Measurements from ENCODE around the gene VIPR2. TPM values are rescaled to one million over a fixed set of nuclear protein-coding genes. Genes with fewer than 3 reads are reported as not detected.

VIPR2 gene
- total RNA-seq, 4 donors from 2014 or later, result 0.38 to 2.4 (median 0.56) TPM

DNA sequence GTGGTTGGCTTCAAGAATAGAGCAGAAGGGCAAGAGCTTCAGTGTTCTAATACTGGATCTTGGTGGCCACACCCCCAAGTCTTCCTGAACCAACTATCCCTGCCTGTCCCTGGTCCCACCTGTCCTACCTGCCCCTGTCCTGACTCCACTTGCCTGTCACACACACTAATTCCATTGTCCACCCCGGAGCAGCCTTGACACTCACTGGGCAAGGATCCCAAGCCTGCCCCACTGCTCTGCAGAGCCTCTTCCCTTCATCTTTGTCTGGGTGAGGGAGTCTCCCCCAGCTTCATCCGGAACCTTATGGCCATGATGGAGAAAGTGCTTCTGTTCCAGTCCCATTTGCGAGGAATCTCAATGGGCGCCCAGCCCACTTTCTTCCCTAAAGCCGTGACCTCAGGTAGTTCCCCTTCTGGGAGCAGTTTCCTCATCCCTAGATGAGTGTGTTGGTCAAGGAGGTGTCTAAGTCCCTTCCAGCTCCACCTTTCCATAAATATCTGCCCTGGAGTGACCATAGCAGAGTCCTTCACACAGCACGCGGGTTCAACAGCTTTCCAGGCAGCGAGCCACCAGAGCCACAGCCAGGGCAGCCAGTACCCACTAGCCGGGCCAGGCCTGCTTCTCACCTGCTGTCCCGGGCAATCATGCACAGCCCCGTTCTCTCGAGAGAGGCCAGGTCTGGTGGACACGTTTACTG, 61.5 kb downstream of the VIPR2 start:
- TF ChIP-seq, protein P1, sequence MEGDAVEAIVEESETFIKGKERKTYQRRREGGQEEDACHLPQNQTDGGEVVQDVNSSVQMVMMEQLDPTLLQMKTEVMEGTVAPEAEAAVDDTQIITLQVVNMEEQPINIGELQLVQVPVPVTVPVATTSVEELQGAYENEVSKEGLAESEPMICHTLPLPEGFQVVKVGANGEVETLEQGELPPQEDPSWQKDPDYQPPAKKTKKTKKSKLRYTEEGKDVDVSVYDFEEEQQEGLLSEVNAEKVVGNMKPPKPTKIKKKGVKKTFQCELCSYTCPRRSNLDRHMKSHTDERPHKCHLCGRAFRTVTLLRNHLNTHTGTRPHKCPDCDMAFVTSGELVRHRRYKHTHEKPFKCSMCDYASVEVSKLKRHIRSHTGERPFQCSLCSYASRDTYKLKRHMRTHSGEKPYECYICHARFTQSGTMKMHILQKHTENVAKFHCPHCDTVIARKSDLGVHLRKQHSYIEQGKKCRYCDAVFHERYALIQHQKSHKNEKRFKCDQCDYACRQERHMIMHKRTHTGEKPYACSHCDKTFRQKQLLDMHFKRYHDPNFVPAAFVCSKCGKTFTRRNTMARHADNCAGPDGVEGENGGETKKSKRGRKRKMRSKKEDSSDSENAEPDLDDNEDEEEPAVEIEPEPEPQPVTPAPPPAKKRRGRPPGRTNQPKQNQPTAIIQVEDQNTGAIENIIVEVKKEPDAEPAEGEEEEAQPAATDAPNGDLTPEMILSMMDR (IDR thresholded peaks at IDR 0.05; ENCODE audit: low read depth), result no peak

DNA sequence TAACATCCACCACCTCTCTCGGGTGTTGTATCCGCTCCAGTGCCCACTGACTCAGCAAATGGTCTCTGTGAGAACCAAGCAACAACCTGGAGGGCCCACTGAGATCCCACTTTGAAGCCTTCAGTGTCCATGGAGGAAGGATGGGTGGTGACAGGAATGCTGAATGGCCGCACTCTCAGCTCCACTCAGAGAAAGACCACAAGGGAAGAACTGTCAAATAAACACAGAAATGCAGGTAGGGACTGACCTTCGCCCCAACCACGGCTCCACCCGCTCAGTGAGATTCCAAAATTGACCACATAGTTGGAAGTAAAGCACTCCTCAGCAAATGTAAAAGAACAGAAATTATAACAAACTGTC, 65.8 kb downstream of the VIPR2 start:
- TF ChIP-seq, protein P1 (IDR thresholded peaks at IDR 0.05; ENCODE audit: low read depth), result no peak

- TF ChIP-seq, protein P1 (IDR thresholded peaks at IDR 0.05; ENCODE audit: low read depth), result no peak
Measured at GRCh38 chr7:159078193-159078910, 66.3 kb downstream of the VIPR2 start.

- TF ChIP-seq, protein P1 (IDR thresholded peaks at IDR 0.05; ENCODE audit: low read depth), result no peak
Measured at GRCh38 chr7:159076333-159076732, 68.3 kb downstream of the VIPR2 start.

DNA sequence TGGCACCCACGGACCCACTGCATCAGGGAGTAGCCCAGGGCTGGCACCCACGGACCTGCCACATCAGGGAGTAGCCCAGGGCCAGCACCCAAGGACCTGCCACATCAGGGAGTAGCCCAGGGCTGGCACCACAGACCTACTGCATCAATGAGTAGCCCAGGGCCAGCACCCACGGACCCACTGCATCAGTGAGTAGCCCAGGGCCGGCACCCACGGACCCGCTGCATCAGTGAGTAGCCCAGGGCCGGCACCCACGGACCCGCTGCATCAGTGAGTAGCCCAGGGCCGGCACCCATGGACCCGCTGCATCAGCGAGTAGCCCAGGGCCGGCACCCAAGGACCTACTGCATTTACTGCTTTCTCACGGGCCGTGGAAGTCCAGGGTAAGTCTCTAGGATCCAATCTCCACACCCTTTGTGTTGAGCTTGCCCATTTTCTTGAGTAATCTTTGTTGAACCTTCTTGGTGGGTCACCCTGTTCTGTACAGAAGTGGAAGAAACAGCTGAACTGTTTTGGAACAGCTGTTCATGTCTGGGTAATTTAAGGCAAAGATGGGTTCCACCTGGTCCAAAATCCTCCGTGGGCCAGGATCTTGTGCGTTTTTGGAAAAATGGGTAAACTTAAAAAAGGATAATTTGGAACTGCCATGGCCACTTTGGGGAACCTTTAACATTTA, 69.0 kb downstream of the VIPR2 start:
- TF ChIP-seq, protein P1 (IDR thresholded peaks at IDR 0.05; ENCODE audit: low read depth), result no peak

DNA sequence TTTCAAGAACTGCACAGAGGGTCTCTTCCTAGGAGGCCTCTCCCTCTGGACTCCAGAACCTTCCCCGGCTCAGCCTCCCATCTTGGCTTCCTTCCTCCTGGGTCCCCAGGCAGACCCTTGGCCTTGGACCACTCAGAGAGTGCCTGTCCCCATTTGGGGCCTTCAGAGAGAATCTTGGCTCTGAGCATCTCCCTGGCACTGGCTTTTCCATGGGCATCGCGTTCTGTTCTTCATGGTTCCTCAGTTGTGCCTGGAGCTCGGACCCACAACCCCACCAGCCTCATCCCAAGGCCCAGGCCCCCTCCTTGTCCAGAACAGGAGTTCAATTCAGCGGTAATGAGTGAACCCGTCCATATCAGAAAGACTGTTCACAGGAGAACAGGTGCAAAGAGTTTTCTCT, 73.4 kb downstream of the VIPR2 start:
- TF ChIP-seq, protein P1 (IDR thresholded peaks at IDR 0.05; ENCODE audit: low read depth), result no peak

All from subcutaneous adipose tissue (tissue), 4 donors.